Cardiac muscle cell (in vitro differentiated cells and primary cell): ENCODE results near the gene TNFSF15. TPM values are rescaled to one million over a fixed set of nuclear protein-coding genes. Genes with fewer than 3 reads are reported as not detected.
A peak's percentile ranks its signal among the peaks of the same experiment; 100 is the strongest.

Source experiments
- DNase-seq, 2 donors: peaks; one replicate each; pipeline versions ENCODE4 v3.0.0 to v3.0.0-alpha.2; 2010 to 2017; ENCODE audit warnings: low read depth in 1 of 2, low spot score in 1 of 2
- H3K27ac ChIP-seq: fragments of 200-600 bp; sonication (generic); 2 replicates; pipeline ENCODE4 v1.5.1; 2016
- H3K27me3 ChIP-seq: fragments of 200-600 bp; sonication (generic); 2 replicates; pipeline ENCODE4 v1.6.0; 2016; ENCODE audit warnings: control low read depth
- H3K36me3 ChIP-seq: fragments of 200-600 bp; sonication (generic); 2 replicates; pipeline ENCODE4 v1.5.1; 2016; ENCODE audit warnings: control low read depth
- H3K4me1 ChIP-seq: fragments of 200-600 bp; sonication (generic); 2 replicates; pipeline ENCODE4 v1.8.1; 2017; ENCODE audit warnings: low read depth, mild to moderate bottlenecking, mixed run types
- H3K4me3 ChIP-seq: fragments of 200-600 bp; sonication (generic); 2 replicates; pipeline ENCODE4 v1.5.1; 2016; ENCODE audit warnings: mild to moderate bottlenecking
- H3K9me3 ChIP-seq: fragments of 200-600 bp; sonication (generic); 2 replicates; pipeline ENCODE4 v1.5.1; 2017; ENCODE audit warnings: low read depth, mild to moderate bottlenecking, control low read depth
- polyA plus RNA-seq: library from polyadenylated mRNA; unstranded; fragments of >200 nt; fragmentation: Nextera tagmentation; extraction: Ambion mirVana; gene quantifications from 2 replicates; pipeline ENCODE4 v1.2.1, GENCODE V29; 2016
- total RNA-seq: library from RNA; depleted of rRNA; stranded (reverse); fragments of >200 nt; gene quantifications from 2 replicates; pipeline ENCODE4 v1.2.3, GENCODE V29; 2016
- TF ChIP-seq, protein P1 (sequence below): IDR thresholded peaks from 2 replicates; pipeline ENCODE4 v1.5.1; 2012; ENCODE audit warnings: low read depth, mild to moderate bottlenecking, low read length

Gene TNFSF15
- total and polyA plus RNA-seq, 2 experiments from 2014 or later, result not detected

- Histone ChIP-seq H3K9me3 (no peaks in the 10 kb centered on the region), H3K36me3 (no peaks in the 10 kb centered on the region), H3K4me1 (peaks cover 4% of the 10 kb centered on the region), H3K27me3 (peaks cover 87% of the 10 kb centered on the region), H3K27ac (no peak overlapping the region), H3K4me3 (no peak overlapping the region)
- TF ChIP-seq, protein P1, sequence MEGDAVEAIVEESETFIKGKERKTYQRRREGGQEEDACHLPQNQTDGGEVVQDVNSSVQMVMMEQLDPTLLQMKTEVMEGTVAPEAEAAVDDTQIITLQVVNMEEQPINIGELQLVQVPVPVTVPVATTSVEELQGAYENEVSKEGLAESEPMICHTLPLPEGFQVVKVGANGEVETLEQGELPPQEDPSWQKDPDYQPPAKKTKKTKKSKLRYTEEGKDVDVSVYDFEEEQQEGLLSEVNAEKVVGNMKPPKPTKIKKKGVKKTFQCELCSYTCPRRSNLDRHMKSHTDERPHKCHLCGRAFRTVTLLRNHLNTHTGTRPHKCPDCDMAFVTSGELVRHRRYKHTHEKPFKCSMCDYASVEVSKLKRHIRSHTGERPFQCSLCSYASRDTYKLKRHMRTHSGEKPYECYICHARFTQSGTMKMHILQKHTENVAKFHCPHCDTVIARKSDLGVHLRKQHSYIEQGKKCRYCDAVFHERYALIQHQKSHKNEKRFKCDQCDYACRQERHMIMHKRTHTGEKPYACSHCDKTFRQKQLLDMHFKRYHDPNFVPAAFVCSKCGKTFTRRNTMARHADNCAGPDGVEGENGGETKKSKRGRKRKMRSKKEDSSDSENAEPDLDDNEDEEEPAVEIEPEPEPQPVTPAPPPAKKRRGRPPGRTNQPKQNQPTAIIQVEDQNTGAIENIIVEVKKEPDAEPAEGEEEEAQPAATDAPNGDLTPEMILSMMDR, result no peak
- peak in 1 of 2 donors; percentile 80 for DNase-seq
Observed at GRCh38 chr9:114804505-114804904, 1.3 kb downstream of the TNFSF15 start.

GRCh38 chr9:114803479-114804265, 2.2 kb downstream of the TNFSF15 start:
- DNase-seq, result peak in 1 of 2 donors; percentile 36
- no peak overlapping the region for H3K27ac ChIP-seq

DNA sequence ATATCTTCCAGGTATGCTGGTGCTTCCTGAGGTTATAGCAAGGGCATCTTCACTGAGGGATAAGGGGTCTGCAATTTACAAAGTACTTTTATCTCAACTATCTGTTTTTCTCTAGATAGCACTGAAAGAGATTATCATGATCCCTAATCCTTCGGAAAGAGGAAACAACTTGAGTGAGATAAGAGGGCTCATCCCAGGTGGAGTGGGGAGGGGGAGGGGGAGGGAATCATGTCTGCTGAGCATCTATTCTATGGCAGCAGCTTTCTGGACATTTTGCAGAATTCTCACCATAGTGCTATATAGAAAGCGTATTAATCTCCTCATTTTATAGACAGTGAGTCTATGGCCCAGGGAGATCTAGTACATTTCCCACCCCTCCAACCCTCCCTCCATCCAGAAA, 5.9 kb downstream of the TNFSF15 start:
- H3K27ac ChIP-seq, result no peak overlapping the region
- peaks cover 82% of the 10 kb centered on the region for H3K27me3 ChIP-seq
- no peak for DNase-seq
- H3K4me3 ChIP-seq, result no peak overlapping the region
- no peaks in the 10 kb centered on the region for H3K36me3 ChIP-seq
- H3K9me3 ChIP-seq, result no peaks in the 10 kb centered on the region
- TF ChIP-seq, protein P1, result no peak
- peaks cover 4% of the 10 kb centered on the region for H3K4me1 ChIP-seq

More at GRCh38 chr9:114803479-114804265, 2.2 kb downstream of the TNFSF15 start:
- TF ChIP-seq, protein P1, result no peak
- no peak overlapping the region for H3K4me3 ChIP-seq
- no peaks in the 10 kb centered on the region for H3K36me3 ChIP-seq
- H3K9me3 ChIP-seq, result no peaks in the 10 kb centered on the region
- H3K27me3 ChIP-seq, result peaks cover 79% of the 10 kb centered on the region
- H3K4me1 ChIP-seq, result peaks cover 4% of the 10 kb centered on the region

DNA sequence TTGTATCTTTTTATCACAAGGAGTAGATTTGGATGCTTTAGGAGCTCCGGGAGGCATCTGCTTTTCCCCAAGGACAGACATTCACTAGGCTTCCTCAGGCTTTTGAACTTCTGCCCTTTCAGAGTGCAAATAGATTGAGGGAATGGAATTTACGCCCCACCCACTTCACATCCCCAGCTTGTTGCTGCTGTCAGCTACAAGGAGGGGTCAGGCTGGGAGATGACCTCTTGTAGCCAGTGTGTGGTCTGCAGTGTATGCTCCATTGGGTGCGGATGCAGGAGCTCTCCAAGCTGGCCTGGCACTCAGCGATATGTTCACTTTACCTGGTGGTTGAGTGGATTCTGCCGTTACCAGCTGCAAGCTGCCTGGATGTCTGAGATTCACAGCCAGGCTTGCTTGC, 6.4 kb downstream of the TNFSF15 start:
- Histone ChIP-seq H3K27ac (no peak overlapping the region), H3K4me3 (no peak overlapping the region), H3K9me3 (no peaks in the 10 kb centered on the region), H3K4me1 (peaks cover 4% of the 10 kb centered on the region), H3K36me3 (no peaks in the 10 kb centered on the region), H3K27me3 (peaks cover 82% of the 10 kb centered on the region)
- peak in 1 of 2 donors; percentile 70 for DNase-seq
- TF ChIP-seq, protein P1, result no peak

- Histone ChIP-seq H3K27me3 (peaks cover 82% of the 10 kb centered on the region), H3K4me3 (no peak overlapping the region), H3K36me3 (no peaks in the 10 kb centered on the region), H3K9me3 (no peaks in the 10 kb centered on the region), H3K27ac (no peak overlapping the region), H3K4me1 (peaks cover 4% of the 10 kb centered on the region)
- TF ChIP-seq, protein P1, result no peak
- DNase-seq, result no peak
Observed at GRCh38 chr9:114798780-114799427, 6.9 kb downstream of the TNFSF15 start.
